GM18951 (cell line): ENCODE results near the gene NBEAL2.

ENCODE experiments used
- POLR2A ChIP-seq: IDR thresholded peaks from 4 replicates; pipeline ENCODE4 v1.6.1; 2011; ENCODE audit warnings: mild to moderate bottlenecking; ENCODE audit not compliant: insufficient read length, insufficient read depth; ENCODE audit errors: extremely low read depth
- in situ Hi-C: fragments of 300-500 bp; cut with MboI; formaldehyde crosslinking; loops from one replicate; pipeline ENCODE4 v1.12.0; 2022; ENCODE audit warnings: low sequenced_read_pairs, mixed read lengths, inconsistent platforms; ENCODE audit not compliant: unreplicated experiment

Gene NBEAL2

GRCh38 chr3:46977811-46978195 lies 1.7 kb upstream of the NBEAL2 start:
- in situ Hi-C loops, result no loop called here
- no peak for TF ChIP-seq POLR2A

- TF ChIP-seq POLR2A, result no peak
- in situ Hi-C loops, result no loop called here
These were observed 1.1 kb upstream of the NBEAL2 start for GRCh38 chr3:46978381-46978780.

- no peak for TF ChIP-seq POLR2A
- in situ Hi-C loops, result no loop called here
These were observed 562 bp downstream of the NBEAL2 start for GRCh38 chr3:46979958-46980497.

DNA sequence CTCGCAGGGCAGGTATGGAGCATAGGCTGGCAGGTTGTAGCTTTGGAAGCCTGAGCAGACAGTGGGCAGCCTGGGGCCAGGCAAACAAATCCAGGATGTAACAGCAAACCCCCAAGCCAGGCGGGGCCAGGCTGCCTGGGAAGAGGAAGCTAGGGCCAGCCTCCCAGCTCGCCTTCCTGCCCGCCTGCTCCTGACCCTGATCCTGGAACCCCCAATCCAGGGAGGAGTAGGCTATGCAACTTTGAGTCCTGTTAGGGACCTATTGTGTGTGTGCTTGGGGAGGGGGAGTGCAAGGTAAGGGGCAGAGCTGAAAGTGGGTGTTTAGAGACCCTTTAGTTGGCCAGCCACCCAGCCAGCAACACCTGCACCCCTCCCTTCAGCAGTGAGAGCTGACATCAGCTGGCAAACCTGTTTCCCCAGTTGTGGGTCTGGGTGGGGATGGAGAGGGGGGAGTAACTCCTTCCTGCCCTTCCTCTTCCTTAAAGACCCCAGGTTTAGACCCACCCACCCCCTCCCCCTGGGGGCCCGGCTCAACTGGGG lies 2.5 kb downstream of the NBEAL2 start:
- TF ChIP-seq POLR2A, result no peak
- in situ Hi-C loops, result no loop called here

DNA sequence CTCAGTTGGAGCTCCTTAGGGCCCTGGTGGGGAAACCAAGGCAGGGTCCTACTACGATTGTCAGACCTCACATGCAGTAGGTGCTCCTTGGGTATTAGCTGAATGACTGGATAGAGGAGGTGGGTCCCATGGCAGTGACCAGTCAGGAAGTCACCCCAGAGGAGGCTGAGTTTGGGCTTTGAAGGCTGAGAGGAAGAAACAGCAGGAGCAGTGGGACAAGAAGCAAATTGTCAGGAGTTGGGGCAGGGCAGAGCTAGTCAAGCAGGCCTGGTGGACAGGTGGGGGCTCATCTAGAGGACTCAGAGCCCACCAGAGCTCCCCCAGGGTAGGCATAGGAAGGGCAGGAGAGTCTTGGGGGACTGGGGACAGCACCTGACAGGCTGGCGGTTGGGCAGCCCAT lies 3.1 kb downstream of the NBEAL2 start:
- no peak for TF ChIP-seq POLR2A
- in situ Hi-C loops, result no loop called here

- TF ChIP-seq POLR2A, result no peak
- in situ Hi-C loops, result no loop called here
These were observed 5.4 kb downstream of the NBEAL2 start for GRCh38 chr3:46984591-46985459.

- no peak for TF ChIP-seq POLR2A
- in situ Hi-C loops, result no loop called here
These were observed 6.1 kb downstream of the NBEAL2 start for GRCh38 chr3:46985588-46985987.

DNA sequence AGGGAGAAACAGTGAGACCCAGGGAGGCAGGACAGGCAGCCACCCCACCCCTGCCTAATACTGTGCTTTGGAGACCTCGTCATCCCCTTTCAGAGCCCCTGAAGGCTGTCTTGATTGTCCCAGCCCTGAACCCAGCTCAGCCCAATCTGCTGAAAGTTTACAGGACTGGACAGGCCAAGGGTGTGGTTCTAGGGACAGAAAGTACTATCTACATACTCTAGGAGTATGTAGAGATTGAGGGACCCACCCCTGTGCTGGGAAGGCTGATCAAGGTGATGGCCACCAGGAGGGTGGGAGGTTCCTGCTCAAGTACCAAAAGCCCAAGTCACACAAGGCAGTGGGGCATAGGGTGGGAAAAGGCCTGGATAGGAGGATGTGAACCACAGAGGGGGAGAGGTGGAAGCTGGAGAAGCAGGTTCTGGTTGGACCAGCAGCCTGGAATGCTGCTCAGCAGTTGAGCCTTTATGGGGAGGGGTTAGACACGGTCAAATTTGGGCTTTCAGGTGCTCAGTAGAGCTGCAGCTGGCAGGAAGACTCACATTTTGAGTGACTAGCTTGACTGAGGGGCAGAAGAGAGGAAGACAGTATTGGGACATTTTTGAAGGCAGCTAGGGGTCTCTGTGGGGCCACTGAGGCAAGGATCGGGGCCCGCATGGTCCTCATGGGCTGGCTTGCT lies 6.7 kb downstream of the NBEAL2 start:
- no peak for TF ChIP-seq POLR2A
- in situ Hi-C loops, result no loop called here

- in situ Hi-C loops, result no loop called here
- TF ChIP-seq POLR2A, result no peak
These were observed 7.4 kb downstream of the NBEAL2 start for GRCh38 chr3:46986782-46987310.

DNA sequence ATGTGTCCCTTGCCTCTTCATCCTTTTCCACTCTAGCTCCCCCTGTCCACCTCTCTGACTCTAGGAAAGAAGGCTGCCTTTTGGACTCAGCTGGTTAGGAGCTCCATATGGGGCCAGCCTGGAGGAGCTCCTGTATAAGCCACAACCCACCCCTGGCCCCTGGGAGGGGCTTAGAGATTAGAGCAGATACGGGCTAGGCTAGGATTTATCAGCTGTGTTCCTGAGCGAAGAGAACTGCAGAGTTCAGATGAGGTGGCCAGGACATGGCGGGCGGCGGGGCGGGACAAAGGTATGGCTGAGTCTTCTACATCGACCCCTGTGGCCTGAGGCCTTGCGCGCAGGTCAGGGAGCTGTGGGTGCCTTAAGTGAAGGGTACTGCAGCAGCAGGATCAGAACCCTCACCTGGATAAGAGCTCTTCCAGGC lies 7.9 kb downstream of the NBEAL2 start:
- TF ChIP-seq POLR2A, result no peak
- in situ Hi-C loops, result no loop called here

DNA sequence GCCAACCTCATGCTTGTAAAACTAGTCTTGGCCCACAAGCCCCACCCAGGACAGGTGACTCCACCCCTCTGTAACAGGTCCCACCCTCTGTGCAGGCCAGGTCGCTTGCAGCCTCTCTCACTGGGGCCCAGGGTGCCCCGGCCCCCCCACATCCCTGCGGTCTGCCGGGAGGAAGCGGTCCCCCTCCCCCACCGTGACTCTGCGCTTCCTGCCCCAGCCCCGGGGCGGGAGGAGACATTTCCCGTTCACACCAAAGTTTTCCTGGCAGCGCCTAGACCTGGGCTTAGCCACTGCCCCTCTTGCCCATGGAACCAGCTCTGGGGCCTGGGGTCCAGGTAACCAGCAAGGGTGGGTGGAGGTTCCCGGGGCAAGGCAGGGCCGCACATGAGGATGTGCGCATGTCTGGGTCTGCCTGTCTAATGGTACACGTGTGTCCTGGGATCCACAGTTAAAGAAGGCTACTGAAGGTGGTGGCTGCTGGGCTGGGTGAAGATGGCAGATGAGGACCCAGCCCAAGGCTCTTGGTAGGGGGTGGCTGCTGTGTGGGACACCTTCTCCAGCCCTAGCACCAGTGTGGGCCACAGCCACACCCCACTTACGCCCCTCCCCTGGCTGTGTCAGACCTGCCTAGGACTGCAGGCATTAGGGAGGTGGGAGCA lies 8.4 kb downstream of the NBEAL2 start:
- peak; percentile 53 for TF ChIP-seq POLR2A
- in situ Hi-C loops, result no loop called here

- no peak for TF ChIP-seq POLR2A
These were observed 9.2 kb downstream of the NBEAL2 start for GRCh38 chr3:46988616-46989015.

More at GRCh38 chr3:46988616-46989015, 9.2 kb downstream of the NBEAL2 start:
- in situ Hi-C loops, result no loop called here
